T-cell (primary cell): ENCODE data around the gene MZT2B. TPM values are rescaled to one million over a fixed set of nuclear protein-coding genes. Genes with fewer than 3 reads are reported as not detected.
A peak's percentile ranks its signal among the peaks of the same experiment; 100 is the strongest.
"Not testable (repeated sequence)": the region's sequence is repeated elsewhere in the genome, so short reads cannot be mapped to it uniquely, and the experiment has no call there.

Experiments used
- ATAC-seq, 4 experiments: fragments of 200-7000 bp in 3 of 4; fragments of 150-1000 bp in 1 of 4; cut with Tn5 transposase; replicated peaks in 1 of 4; 1 replicate in 3 of 4; 2 replicates in 1 of 4; pipeline ENCODE4 v1.10.0; 2021; ENCODE audit warnings: moderate library complexity in 3 of 4, mild to moderate bottlenecking in 2 of 4, moderate number of reproducible peaks in 1 of 4
- CTCF ChIA-PET, 2 donors: fragments of 300-600 bp; sonication (Branson Sonifier 250); formaldehyde crosslinking; loops; one replicate each; lab custom pipeline; 2022; ENCODE audit warnings: antibody characterized with exemption in 2 of 2; lab: Charles Lee
- POLR2A ChIA-PET, 2 donors: fragments of 300-600 bp; sonication (Branson Sonifier 250); formaldehyde crosslinking; loops; one replicate each; lab custom pipeline; 2022; ENCODE audit warnings: antibody characterized with exemption in 2 of 2; lab: Charles Lee
- DNase-seq, 35 experiments: peaks; one replicate each; pipeline versions ENCODE4 v3.0.0 to v3.0.0-alpha.2; 2013 to 2023
- H3K27ac ChIP-seq: one replicate; pipeline ENCODE4 v1.5.1; 2013; ENCODE audit warnings: low read length
- H3K27me3 ChIP-seq, 2 experiments: replicated peaks in 1 of 2; 1 replicate in 1 of 2; 2 replicates in 1 of 2; pipeline versions ENCODE4 v1.6.1 to v1.7.0; 2013; ENCODE audit warnings: low read length in 1 of 2, mixed read lengths in 1 of 2; ENCODE audit not compliant: control insufficient read depth in 2 of 2, insufficient read depth in 2 of 2; ENCODE audit errors: extremely low read depth in 1 of 2
- H3K36me3 ChIP-seq, 2 donors: 1 replicate in 1 of 2; 2 replicates in 1 of 2; pipeline versions ENCODE4 v1.6.1 to v1.7.0; 2013; ENCODE audit warnings: low read length in 1 of 2; ENCODE audit not compliant: control insufficient read depth in 2 of 2, insufficient read depth in 1 of 2; ENCODE audit errors: extremely low read depth in 1 of 2
- H3K4me1 ChIP-seq, 2 experiments: 1 replicate in 1 of 2; 2 replicates in 1 of 2; pipeline versions ENCODE4 v1.6.1 to v1.7.0; 2013; ENCODE audit warnings: low read length in 2 of 2, mixed read lengths in 1 of 2; ENCODE audit not compliant: insufficient read depth in 2 of 2, control insufficient read depth in 1 of 2; ENCODE audit errors: extremely low read depth in 1 of 2
- H3K4me3 ChIP-seq, 2 donors: 1 replicate in 1 of 2; 2 replicates in 1 of 2; pipeline versions ENCODE4 v1.5.1 to v1.7.0; 2013; ENCODE audit warnings: mild to moderate bottlenecking in 2 of 2, low read length in 1 of 2, moderate library complexity in 1 of 2; ENCODE audit not compliant: control insufficient read depth in 1 of 2; ENCODE audit errors: extremely low read depth in 1 of 2
- H3K9me3 ChIP-seq: 2 replicates; pipeline ENCODE4 v1.7.0; 2013
- H3K27ac Mint-ChIP-seq, 2 donors: one replicate each; pipeline ENCODE4 v1.8.0; 2020 to 2021; ENCODE audit warnings: mild to moderate bottlenecking in 2 of 2, mixed read lengths in 2 of 2
- H3K27me3 Mint-ChIP-seq, 2 donors: one replicate each; pipeline ENCODE4 v1.8.0; 2021 to 2022; ENCODE audit warnings: mixed read lengths in 2 of 2
- H3K36me3 Mint-ChIP-seq: one replicate; pipeline ENCODE4 v1.8.0; 2021; ENCODE audit warnings: mixed read lengths
- H3K4me1 Mint-ChIP-seq, 3 donors: one replicate each; pipeline ENCODE4 v1.8.0; 2020 to 2022; ENCODE audit warnings: mixed read lengths in 3 of 3, mild to moderate bottlenecking in 1 of 3
- H3K4me3 Mint-ChIP-seq, 3 donors: one replicate each; pipeline ENCODE4 v1.8.0; 2020 to 2022; ENCODE audit warnings: mild to moderate bottlenecking in 3 of 3, mixed read lengths in 3 of 3, moderate library complexity in 3 of 3
- H3K9me3 Mint-ChIP-seq, 3 donors: one replicate each; pipeline ENCODE4 v1.8.0; 2020 to 2022; ENCODE audit warnings: mixed read lengths in 3 of 3
- WGBS: methylation state at CpG from one replicate; pipeline ENCODE4 v1.1.5; 2013; ENCODE audit warnings: missing lambda C conversion rate; ENCODE audit not compliant: insufficient coverage; 5-methylcytosine and 5-hydroxymethylcytosine counted together
- total RNA-seq, 35 experiments: library from RNA in 6 of 35; stranded (reverse) in 6 of 35; fragments of 120-200 nt in 1 of 35; gene quantifications; one replicate each; pipeline versions ENCODE4 v1.2.1 to v1.2.4 and lab custom pipeline; 2013 to 2026

Gene MZT2B
- total RNA-seq, 5 donors from 2014 or later (not counting 1 experiment from before 2014, with no cell fraction given), result 195 to 294 (median 281) TPM

DNA sequence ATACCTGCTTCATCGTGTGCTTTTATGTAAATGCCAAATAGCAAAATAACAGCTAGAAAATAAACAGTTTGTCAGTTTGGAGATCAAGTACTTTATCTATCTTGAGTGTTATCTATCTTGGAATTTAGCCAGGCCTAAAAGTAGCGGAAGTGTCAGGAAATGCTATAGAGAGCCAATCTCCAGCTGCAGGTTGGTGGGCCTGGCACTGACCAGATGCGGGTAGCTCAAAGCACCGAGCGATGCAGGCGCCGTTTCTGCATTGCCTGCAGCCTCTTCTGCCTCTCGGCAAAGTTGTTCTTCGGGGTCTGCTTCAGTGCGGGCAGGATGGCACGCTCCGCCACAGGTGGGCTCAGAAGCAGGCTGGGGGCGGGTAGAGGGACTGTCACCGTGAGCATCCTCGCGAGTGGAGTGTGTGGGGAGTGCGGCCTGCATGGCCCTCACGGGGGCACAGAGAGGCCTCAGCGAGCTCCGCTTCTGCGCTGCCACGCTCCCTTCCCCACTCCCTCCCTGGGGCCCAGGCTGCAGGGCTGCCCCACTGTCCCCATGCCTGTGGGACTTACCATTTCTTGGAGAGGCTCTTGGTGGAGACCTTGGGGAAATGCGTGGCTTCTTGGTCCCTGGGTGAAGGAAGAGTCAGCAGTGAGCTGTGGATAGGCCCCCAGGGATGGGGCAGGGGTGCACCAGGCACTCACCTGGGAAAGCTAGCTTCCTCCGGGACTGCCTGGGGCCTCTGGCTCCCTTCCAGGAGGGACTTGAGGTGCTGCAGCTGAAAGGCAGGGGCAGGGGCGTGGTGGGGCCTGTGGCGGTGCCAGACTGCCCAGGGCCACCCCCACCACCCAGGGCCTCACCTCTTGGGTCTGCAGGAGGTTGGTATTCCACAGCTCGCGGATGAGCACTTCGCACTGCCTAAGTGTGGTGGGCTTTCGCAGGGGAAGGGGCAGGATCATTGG is 42.5 kb upstream of the MZT2B start:
- H3K4me3 Mint-ChIP-seq, CTCF ChIA-PET, H3K27ac ChIP-seq, H3K36me3 ChIP-seq, H3K4me1 Mint-ChIP-seq, H3K36me3 Mint-ChIP-seq, ATAC-seq, POLR2A ChIA-PET, H3K4me3 ChIP-seq, H3K9me3 ChIP-seq, DNase-seq, H3K27ac Mint-ChIP-seq, H3K9me3 Mint-ChIP-seq, H3K27me3 Mint-ChIP-seq, H3K4me1 ChIP-seq: not testable (repeated sequence)
- H3K27me3 ChIP-seq, result peaks cover 0 to 16% of the 10 kb centered on the region in 2 experiments
- WGBS, result 93% methylated on average over 14 of the region's 30 CpGs

DNA sequence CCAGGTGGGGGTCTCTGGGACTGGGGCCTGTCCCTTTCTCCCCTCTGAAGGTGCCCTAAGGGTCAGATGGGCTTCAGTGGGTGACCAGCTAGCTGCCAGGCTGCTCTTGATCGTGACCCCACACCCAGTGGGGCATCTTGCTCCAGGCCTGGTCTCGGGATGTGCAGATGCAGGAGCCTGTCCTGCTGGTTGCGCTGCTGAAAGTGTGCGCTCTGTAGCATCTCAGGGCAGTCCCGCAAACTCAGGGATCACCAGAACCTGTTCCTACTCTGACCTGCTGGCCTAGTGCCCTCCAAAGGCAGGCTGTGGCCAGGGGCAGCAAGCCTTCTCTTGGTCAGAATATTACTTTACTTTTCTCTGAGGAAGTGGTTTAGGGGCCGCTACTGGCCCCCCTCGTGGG is 41.5 kb upstream of the MZT2B start:
- H3K27me3 ChIP-seq, result peaks cover 0 to 22% of the 10 kb centered on the region in 2 experiments
- DNase-seq, H3K36me3 ChIP-seq, H3K9me3 Mint-ChIP-seq, CTCF ChIA-PET, H3K27me3 Mint-ChIP-seq, H3K27ac ChIP-seq, H3K9me3 ChIP-seq, H3K27ac Mint-ChIP-seq, H3K4me3 Mint-ChIP-seq, POLR2A ChIA-PET, H3K36me3 Mint-ChIP-seq, ATAC-seq, H3K4me3 ChIP-seq: not testable (repeated sequence)
- H3K4me1 ChIP-seq, result peaks cover 0 to 12% of the 10 kb centered on the region in 2 experiments
- peaks cover 0 to 10% (median 10%) of the 10 kb centered on the region in 3 donors for H3K4me1 Mint-ChIP-seq
- WGBS, result no CpG with 5 or more reads among the region's 7 CpGs

- H3K27ac ChIP-seq, H3K36me3 Mint-ChIP-seq, H3K9me3 ChIP-seq, H3K27me3 Mint-ChIP-seq, H3K4me3 Mint-ChIP-seq, POLR2A ChIA-PET, H3K36me3 ChIP-seq, ATAC-seq, CTCF ChIA-PET, H3K9me3 Mint-ChIP-seq, H3K27ac Mint-ChIP-seq, H3K4me3 ChIP-seq, DNase-seq: not testable (repeated sequence)
- Histone ChIP-seq H3K4me1 (peaks cover 0 to 12% of the 10 kb centered on the region in 2 experiments), H3K27me3 (peaks cover under 1 to 23% of the 10 kb centered on the region in 2 experiments)
- H3K4me1 Mint-ChIP-seq, result peaks cover 0 to 10% (median 10%) of the 10 kb centered on the region in 3 donors
- no CpG with 5 or more reads among the region's 6 CpGs for WGBS
These were observed 41.1 kb upstream of the MZT2B start for GRCh38 chr2:130141002-130141401.

- H3K9me3 Mint-ChIP-seq, H3K36me3 ChIP-seq, ATAC-seq, H3K27ac Mint-ChIP-seq, H3K4me3 ChIP-seq, H3K36me3 Mint-ChIP-seq, CTCF ChIA-PET, H3K9me3 ChIP-seq, H3K27ac ChIP-seq, POLR2A ChIA-PET, H3K4me3 Mint-ChIP-seq: not testable (repeated sequence)
- peaks cover 0 to 10% (median 10%) of the 10 kb centered on the region in 3 donors for H3K4me1 Mint-ChIP-seq
- WGBS, result 87% methylated on average over 3 of the region's 22 CpGs
- peak in 1 of 35 experiments; percentile 19 for DNase-seq
- peaks cover 4 to 22% of the 10 kb centered on the region in 2 experiments for H3K27me3 ChIP-seq
- H3K27me3 Mint-ChIP-seq, result peaks cover 5 to 13% of the 10 kb centered on the region in 2 donors
- H3K4me1 ChIP-seq, result peaks cover 0 to 12% of the 10 kb centered on the region in 2 experiments
These were observed 40.3 kb upstream of the MZT2B start for GRCh38 chr2:130141645-130142370.

DNA sequence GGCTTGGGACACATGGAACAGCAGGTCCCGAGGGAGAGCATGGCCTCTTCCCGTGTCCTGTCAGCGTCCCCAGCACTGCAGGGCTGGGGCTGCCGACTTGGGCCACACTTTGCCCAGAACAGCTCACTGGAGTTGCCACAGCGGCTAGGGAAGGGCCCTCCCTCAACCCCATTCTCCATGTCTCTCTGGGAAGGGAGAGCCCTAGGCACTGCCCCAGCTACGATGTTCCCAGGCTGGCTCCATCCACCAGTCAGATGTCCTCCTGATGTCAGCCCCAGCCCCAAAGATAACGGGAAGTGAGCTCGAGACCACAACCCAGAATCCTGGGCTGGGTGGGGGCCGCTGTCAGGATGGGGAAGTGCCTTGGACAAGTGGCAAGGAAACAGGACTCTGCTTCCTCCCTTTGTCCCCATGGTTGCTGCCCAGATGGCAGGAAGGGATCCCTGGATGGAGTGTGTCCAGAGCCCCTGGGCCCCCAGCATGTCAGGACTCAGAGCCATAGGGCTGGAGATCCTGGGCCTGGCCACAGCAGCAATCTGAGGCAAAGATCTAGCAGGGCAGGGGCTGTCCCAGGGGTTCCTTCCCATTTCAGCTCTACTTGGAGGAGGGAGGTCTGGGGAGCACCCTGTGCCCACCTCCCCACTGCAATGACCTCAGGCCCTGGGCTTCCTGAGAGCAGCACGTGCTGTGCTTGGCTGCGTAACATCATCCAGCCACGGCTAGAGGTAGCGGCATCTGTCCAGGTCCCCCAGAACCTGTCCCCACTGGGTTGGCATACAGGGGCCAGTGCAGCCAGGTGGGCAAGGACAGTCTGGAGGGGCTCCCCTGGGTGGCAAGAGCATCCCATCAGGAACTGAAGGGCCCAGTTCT is 39.4 kb upstream of the MZT2B start:
- H3K9me3 Mint-ChIP-seq, H3K36me3 ChIP-seq, H3K9me3 ChIP-seq, H3K27ac Mint-ChIP-seq, H3K36me3 Mint-ChIP-seq, H3K4me3 ChIP-seq, CTCF ChIA-PET, H3K27ac ChIP-seq, POLR2A ChIA-PET, ATAC-seq: not testable (repeated sequence)
- H3K27me3 Mint-ChIP-seq, result peaks cover 5 to 13% of the 10 kb centered on the region in 2 donors
- WGBS, result 89% methylated on average over 4 of the region's 13 CpGs
- H3K4me3 Mint-ChIP-seq, result peak overlapping the region in 2 of 3 donors; percentile 39 to 79
- H3K4me1 Mint-ChIP-seq, result peaks cover 0 to 10% (median 10%) of the 10 kb centered on the region in 3 donors
- Histone ChIP-seq H3K27me3 (peaks cover 4 to 25% of the 10 kb centered on the region in 2 experiments), H3K4me1 (peaks cover 0 to 12% of the 10 kb centered on the region in 2 experiments)
- DNase-seq, result peak in 1 of 35 experiments; percentile 13
